Neutrophil (primary cell): Measurements from ENCODE around the gene KRT84.
"Not testable (repeated sequence)": the region's sequence is repeated elsewhere in the genome, so short reads cannot be mapped to it uniquely, and the experiment has no call there.

Source experiments
- H3K27ac ChIP-seq: fragments of 200-600 bp; sonication (generic); 2 replicates; pipeline ENCODE4 v1.5.1; 2016; ENCODE audit warnings: mild to moderate bottlenecking, moderate library complexity
- H3K27me3 ChIP-seq: fragments of 200-600 bp; sonication (generic); 2 replicates; pipeline ENCODE4 v1.6.0; 2016; ENCODE audit warnings: mild to moderate bottlenecking
- H3K36me3 ChIP-seq: fragments of 200-600 bp; sonication (generic); 2 replicates; pipeline ENCODE4 v1.5.1; 2017
- H3K4me1 ChIP-seq, 2 experiments: fragments of 200-600 bp in 1 of 2; sonication (generic) in 1 of 2; 1 replicate in 1 of 2; 2 replicates in 1 of 2; pipeline versions ENCODE4 v1.5.1 to v1.6.1; 2013 to 2016; ENCODE audit warnings: low read depth in 1 of 2, low read length in 1 of 2, mild to moderate bottlenecking in 1 of 2, moderate library complexity in 1 of 2; ENCODE audit not compliant: control insufficient read depth in 1 of 2, insufficient read depth in 1 of 2
- H3K4me3 ChIP-seq, 2 experiments: fragments of 200-600 bp in 1 of 2; sonication (generic) in 1 of 2; 1 replicate in 1 of 2; 2 replicates in 1 of 2; pipeline ENCODE4 v1.5.1; 2013 to 2016; ENCODE audit warnings: low read depth in 1 of 2, low read length in 1 of 2, mild to moderate bottlenecking in 1 of 2, moderate library complexity in 1 of 2
- H3K9me3 ChIP-seq: fragments of 200-600 bp; sonication (generic); 2 replicates; pipeline ENCODE4 v1.5.1; 2016
- CTCF ChIP-seq: fragments of 200-600 bp; sonication (generic); IDR thresholded peaks from 2 replicates; pipeline ENCODE4 v1.5.1; 2016; ENCODE audit warnings: antibody characterized with exemption

Gene KRT84

GRCh38 chr12:52415870-52416750 is 30.7 kb upstream of the KRT84 start:
- H3K27ac ChIP-seq: no peak overlapping the region
- peaks cover 17% of the 10 kb centered on the region for H3K27me3 ChIP-seq
- H3K9me3 ChIP-seq: no peaks in the 10 kb centered on the region
- no peak overlapping the region for H3K4me3 ChIP-seq
- H3K36me3 ChIP-seq: no peaks in the 10 kb centered on the region
- TF ChIP-seq CTCF: no peak
- H3K4me1 ChIP-seq: no peaks in the 10 kb centered on the region

GRCh38 chr12:52414936-52415335 is 29.5 kb upstream of the KRT84 start:
- H3K27ac ChIP-seq: no peak overlapping the region
- no peaks in the 10 kb centered on the region for H3K36me3 ChIP-seq
- TF ChIP-seq CTCF: no peak
- no peak overlapping the region for H3K4me3 ChIP-seq
- peaks cover 8% of the 10 kb centered on the region for H3K27me3 ChIP-seq
- H3K9me3 ChIP-seq: no peaks in the 10 kb centered on the region
- H3K4me1 ChIP-seq: no peaks in the 10 kb centered on the region

- no peak for TF ChIP-seq CTCF
- Histone ChIP-seq H3K9me3 (no peaks in the 10 kb centered on the region), H3K27ac (no peak overlapping the region), H3K4me3 (no peak overlapping the region), H3K36me3 (no peaks in the 10 kb centered on the region), H3K4me1 (no peaks in the 10 kb centered on the region), H3K27me3 (peaks cover 7% of the 10 kb centered on the region)
Observed at GRCh38 chr12:52413782-52414345, 28.4 kb upstream of the KRT84 start.

GRCh38 chr12:52413202-52413601 is 27.8 kb upstream of the KRT84 start:
- Histone ChIP-seq H3K4me3 (no peak overlapping the region), H3K27ac (no peak overlapping the region), H3K36me3 (no peaks in the 10 kb centered on the region), H3K4me1 (no peaks in the 10 kb centered on the region), H3K27me3 (peaks cover 7% of the 10 kb centered on the region), H3K9me3 (no peaks in the 10 kb centered on the region)
- no peak for TF ChIP-seq CTCF

GRCh38 chr12:52411815-52412214 is 26.4 kb upstream of the KRT84 start:
- H3K9me3 ChIP-seq: no peaks in the 10 kb centered on the region
- H3K4me3 ChIP-seq: no peak overlapping the region
- peaks cover 7% of the 10 kb centered on the region for H3K27me3 ChIP-seq
- H3K27ac ChIP-seq: no peak overlapping the region
- no peaks in the 10 kb centered on the region for H3K36me3 ChIP-seq
- no peaks in the 10 kb centered on the region for H3K4me1 ChIP-seq
- TF ChIP-seq CTCF: no peak

- H3K4me1 ChIP-seq, H3K27ac ChIP-seq, H3K4me3 ChIP-seq, H3K36me3 ChIP-seq, H3K9me3 ChIP-seq, H3K27me3 ChIP-seq: not testable (repeated sequence)
Observed at GRCh38 chr12:52410589-52411248, 25.3 kb upstream of the KRT84 start.
